ENCODE results near the gene NAP1L2. TPM values are rescaled to one million over a fixed set of nuclear protein-coding genes. Genes with fewer than 3 reads are reported as not detected.

NAP1L2 gene
- total RNA-seq, 4 donors from 2014 or later = 0.17 to 0.22 TPM; not detected in 2

GRCh38 chrX:73182502-73183114 lies 32.0 kb downstream of the NAP1L2 start:
- no peak for TF ChIP-seq CTCF (IDR thresholded peaks at IDR 0.05; ENCODE audit: low read depth)

Other genes starting within 250 kb of the NAP1L2 start
- gene PABPC1L2B, start 211.9 kb downstream of the NAP1L2 start, total RNA-seq = not detected
- gene PABPC1L2A, start 135.3 kb downstream of the NAP1L2 start, total RNA-seq = not detected
- not detected for gene CDX4, start 232.2 kb upstream of the NAP1L2 start, total RNA-seq

Measured in subcutaneous adipose tissue (tissue), 4 donors.